ENCODE measurements around the gene SPATC1L. TPM values are rescaled to one million over a fixed set of nuclear protein-coding genes. Genes with fewer than 3 reads are reported as not detected.

Gene SPATC1L
- total RNA-seq, 1 experiment from 2014 or later: 36.0 TPM

DNA sequence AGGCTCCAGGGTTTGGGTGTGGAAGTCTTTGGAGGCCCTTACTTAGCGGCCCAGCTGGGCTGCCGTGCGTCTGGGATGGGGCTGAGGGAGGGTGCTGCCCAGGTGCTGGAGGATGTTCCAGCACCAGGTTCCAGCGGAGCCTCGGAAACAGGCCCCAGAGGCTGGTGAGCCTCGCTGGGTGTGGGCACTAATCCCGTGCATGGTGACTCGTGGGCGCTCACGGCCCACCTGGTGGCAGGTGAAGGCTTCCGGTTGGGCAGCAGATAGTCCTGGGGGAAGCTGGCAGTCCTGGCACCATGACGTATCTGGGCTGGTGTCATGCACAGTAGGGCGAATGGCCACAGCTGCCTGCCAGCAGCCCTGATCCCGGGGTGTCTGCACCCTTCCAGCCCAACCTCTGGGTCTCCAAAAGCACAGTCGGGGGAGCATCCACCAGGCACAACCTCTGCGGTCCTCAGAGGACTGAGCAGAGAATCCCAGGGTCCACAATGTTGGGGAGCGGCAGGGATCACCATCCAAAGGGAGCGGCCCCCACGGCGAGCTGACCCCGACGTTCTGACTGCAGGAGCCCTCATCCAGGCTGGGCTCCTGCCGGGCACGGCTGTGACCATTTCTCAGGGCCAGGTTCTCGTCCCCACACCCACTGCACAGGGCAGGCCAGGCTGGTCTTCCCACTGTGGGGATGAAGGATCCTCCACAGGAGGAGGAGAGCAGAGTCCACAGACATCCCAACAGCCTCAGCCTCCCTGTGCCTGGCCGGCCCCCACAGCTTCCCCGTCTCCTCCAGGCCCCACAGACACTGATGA, 54.2 kb downstream of the SPATC1L start:
- Histone ChIP-seq H2BK15ac (ENCODE audit: low read depth, low read length) (no peak overlapping the region), H3K23me2 (ENCODE audit: insufficient read length, low read depth, low read length, poor library complexity, severe bottlenecking) (no peaks in the 10 kb centered on the region), H4K91ac (ENCODE audit: insufficient read length, low read depth, low read length) (no peak overlapping the region), H2AFZ (ENCODE audit: low read length) (no peak overlapping the region), H3K14ac (ENCODE audit: insufficient read depth, low read length) (no peak overlapping the region; the same call in 1 of the 2 replicates), H3K23ac (ENCODE audit: insufficient read length, low read depth, low read length) (no peak overlapping the region), H2AK5ac (ENCODE audit: insufficient read length, low read length) (no peak overlapping the region), H3K27ac (ENCODE audit: insufficient read length, low read depth, low read length) (no peak overlapping the region), H2BK5ac (ENCODE audit: insufficient read length, low read length) (no peak overlapping the region), H3K27me3 (ENCODE audit: insufficient read depth, low read length) (no peaks in the 10 kb centered on the region), H3K79me1 (ENCODE audit: insufficient read depth, low read depth, low read length, poor library complexity, severe bottlenecking) (no peaks in the 10 kb centered on the region), H4K5ac (ENCODE audit: insufficient read length, low read depth, low read length) (no peak overlapping the region), H3K4me2 (ENCODE audit: insufficient read depth, insufficient read length, low read length) (no peak overlapping the region), H3K4me1 (ENCODE audit: insufficient read depth, low read length) (no peaks in the 10 kb centered on the region), H4K8ac (replicated peaks; ENCODE audit: insufficient read length, low read depth, low read length) (no peak overlapping the region), H4K20me1 (ENCODE audit: control insufficient read depth, insufficient read depth, insufficient read length) (no peaks in the 10 kb centered on the region), H3K9ac (ENCODE audit: extremely low read depth, insufficient read length, low read length) (no peak overlapping the region), H3K79me2 (ENCODE audit: insufficient read depth, low read length) (no peaks in the 10 kb centered on the region), H3K56ac (ENCODE audit: insufficient read length, low read depth, low read length) (no peak overlapping the region), H3K4ac (ENCODE audit: low read depth, low read length) (no peak overlapping the region), H3T11ph (ENCODE audit: low read length) (no peak overlapping the region), H2BK12ac (ENCODE audit: insufficient read length, low read depth, low read length) (no peak overlapping the region), H3K18ac (ENCODE audit: insufficient read length, low read depth, low read length) (no peak overlapping the region), H2BK120ac (ENCODE audit: low read depth, low read length, poor library complexity, severe bottlenecking) (no peak overlapping the region), H3K9me3 (ENCODE audit: control insufficient read depth, low read depth, low read length) (no peaks in the 10 kb centered on the region), H2BK20ac (ENCODE audit: low read depth, low read length, poor library complexity, severe bottlenecking) (no peak overlapping the region)
- H3K4me1 Mint-ChIP-seq: peaks cover 2 to 20% of the 10 kb centered on the region in 2 experiments; a peak in 3 of 4 replicates
- no CpG with 5 or more reads among the region's 27 CpGs for WGBS (ENCODE audit: extremely low coverage, insufficient read length, low lambda C conversion rate)
- no peak for DNase-seq
- no peak for TF ChIP-seq CTCF (conservative IDR thresholded peaks at IDR 0.05)
- peaks cover 3 to 19% (median 8%) of the 10 kb centered on the region in 3 experiments; a peak in 6 of 7 replicates for H3K36me3 Mint-ChIP-seq (ENCODE audit: insufficient read depth in 1 of 3, low read depth in 3 of 3)
- no peak overlapping the region for H3K4me3 Mint-ChIP-seq
- no peaks in the 10 kb centered on the region; the same call in 1 of the 2 replicates for H3K27me3 Mint-ChIP-seq (ENCODE audit: low read depth)
- H3K27ac Mint-ChIP-seq: no peak overlapping the region
- no peaks in the 10 kb centered on the region; a peak in 1 of 5 replicates for H3K9me3 Mint-ChIP-seq

Data from H9 (cell line).